HL-60 (cell line): ENCODE data around the gene ACVR2A.

Experiments used
- GABPA ChIP-seq: IDR thresholded peaks from 2 replicates; pipeline ENCODE4 v1.6.1; 2012; ENCODE audit warnings: low read depth
- POLR2AphosphoS5 ChIP-seq: IDR thresholded peaks from 2 replicates; pipeline ENCODE4 v1.6.1; 2012; ENCODE audit warnings: low read depth
- SPI1 ChIP-seq: IDR thresholded peaks from 2 replicates; pipeline ENCODE4 v1.6.1; 2012; ENCODE audit warnings: low read depth, mild to moderate bottlenecking, borderline replicate concordance
- TF ChIP-seq, protein P1 (sequence below): IDR thresholded peaks from one replicate; pipeline ENCODE4 v1.5.1; 2011; ENCODE audit warnings: low read length, control low read depth, inconsistent platforms; ENCODE audit not compliant: insufficient read depth
- TF ChIP-seq, protein P2 (sequence below): IDR thresholded peaks from 2 replicates; pipeline ENCODE4 v1.6.1; 2012; ENCODE audit warnings: low read depth; ENCODE audit not compliant: insufficient replicate concordance

DNA sequence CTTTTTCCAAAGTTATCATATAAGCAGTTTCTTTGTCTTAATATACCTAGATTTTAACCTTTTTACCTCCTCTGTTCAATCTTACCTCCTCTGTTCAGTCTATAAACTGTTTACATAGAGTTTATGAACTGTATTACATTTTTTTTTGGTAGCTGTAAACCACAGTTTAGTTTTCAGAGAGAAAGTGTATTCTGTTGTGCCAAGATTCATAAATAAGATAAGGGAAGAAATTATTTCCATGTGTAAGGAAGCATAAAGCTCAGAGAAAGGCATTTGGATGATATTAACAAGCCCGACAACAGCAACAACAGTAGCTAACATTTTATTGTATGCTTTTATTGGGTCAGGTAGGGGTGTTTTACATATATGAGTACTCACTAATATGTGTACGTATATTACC lies 71.2 kb downstream of the ACVR2A start:
- TF ChIP-seq, protein P1, sequence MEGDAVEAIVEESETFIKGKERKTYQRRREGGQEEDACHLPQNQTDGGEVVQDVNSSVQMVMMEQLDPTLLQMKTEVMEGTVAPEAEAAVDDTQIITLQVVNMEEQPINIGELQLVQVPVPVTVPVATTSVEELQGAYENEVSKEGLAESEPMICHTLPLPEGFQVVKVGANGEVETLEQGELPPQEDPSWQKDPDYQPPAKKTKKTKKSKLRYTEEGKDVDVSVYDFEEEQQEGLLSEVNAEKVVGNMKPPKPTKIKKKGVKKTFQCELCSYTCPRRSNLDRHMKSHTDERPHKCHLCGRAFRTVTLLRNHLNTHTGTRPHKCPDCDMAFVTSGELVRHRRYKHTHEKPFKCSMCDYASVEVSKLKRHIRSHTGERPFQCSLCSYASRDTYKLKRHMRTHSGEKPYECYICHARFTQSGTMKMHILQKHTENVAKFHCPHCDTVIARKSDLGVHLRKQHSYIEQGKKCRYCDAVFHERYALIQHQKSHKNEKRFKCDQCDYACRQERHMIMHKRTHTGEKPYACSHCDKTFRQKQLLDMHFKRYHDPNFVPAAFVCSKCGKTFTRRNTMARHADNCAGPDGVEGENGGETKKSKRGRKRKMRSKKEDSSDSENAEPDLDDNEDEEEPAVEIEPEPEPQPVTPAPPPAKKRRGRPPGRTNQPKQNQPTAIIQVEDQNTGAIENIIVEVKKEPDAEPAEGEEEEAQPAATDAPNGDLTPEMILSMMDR: no peak
- TF ChIP-seq POLR2AphosphoS5 (no peak), GABPA (no peak), SPI1 (no peak)
- TF ChIP-seq, protein P2, sequence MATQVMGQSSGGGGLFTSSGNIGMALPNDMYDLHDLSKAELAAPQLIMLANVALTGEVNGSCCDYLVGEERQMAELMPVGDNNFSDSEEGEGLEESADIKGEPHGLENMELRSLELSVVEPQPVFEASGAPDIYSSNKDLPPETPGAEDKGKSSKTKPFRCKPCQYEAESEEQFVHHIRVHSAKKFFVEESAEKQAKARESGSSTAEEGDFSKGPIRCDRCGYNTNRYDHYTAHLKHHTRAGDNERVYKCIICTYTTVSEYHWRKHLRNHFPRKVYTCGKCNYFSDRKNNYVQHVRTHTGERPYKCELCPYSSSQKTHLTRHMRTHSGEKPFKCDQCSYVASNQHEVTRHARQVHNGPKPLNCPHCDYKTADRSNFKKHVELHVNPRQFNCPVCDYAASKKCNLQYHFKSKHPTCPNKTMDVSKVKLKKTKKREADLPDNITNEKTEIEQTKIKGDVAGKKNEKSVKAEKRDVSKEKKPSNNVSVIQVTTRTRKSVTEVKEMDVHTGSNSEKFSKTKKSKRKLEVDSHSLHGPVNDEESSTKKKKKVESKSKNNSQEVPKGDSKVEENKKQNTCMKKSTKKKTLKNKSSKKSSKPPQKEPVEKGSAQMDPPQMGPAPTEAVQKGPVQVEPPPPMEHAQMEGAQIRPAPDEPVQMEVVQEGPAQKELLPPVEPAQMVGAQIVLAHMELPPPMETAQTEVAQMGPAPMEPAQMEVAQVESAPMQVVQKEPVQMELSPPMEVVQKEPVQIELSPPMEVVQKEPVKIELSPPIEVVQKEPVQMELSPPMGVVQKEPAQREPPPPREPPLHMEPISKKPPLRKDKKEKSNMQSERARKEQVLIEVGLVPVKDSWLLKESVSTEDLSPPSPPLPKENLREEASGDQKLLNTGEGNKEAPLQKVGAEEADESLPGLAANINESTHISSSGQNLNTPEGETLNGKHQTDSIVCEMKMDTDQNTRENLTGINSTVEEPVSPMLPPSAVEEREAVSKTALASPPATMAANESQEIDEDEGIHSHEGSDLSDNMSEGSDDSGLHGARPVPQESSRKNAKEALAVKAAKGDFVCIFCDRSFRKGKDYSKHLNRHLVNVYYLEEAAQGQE: no peak
